SJSA1 (cell line): ENCODE data around the gene CLTB. TPM values are rescaled to one million over a fixed set of nuclear protein-coding genes. Genes with fewer than 3 reads are reported as not detected.

Experiments used
- DNase-seq, 2 experiments: peaks; one replicate each; pipeline ENCODE4 v3.0.0-alpha.2; 2015 to 2020; ENCODE audit warnings: low spot score in 2 of 2, low read depth in 1 of 2
- H3K27ac ChIP-seq: fragments of 250-450 bp; sonication (Bioruptor Pico); 2 replicates; pipeline ENCODE4 v1.5.1; 2020; ENCODE audit warnings: mild to moderate bottlenecking, moderate library complexity
- H3K27me3 ChIP-seq: fragments of 250-450 bp; sonication (Bioruptor Pico); replicated peaks from 2 replicates; pipeline ENCODE4 v1.5.1; 2020; ENCODE audit warnings: mild to moderate bottlenecking, moderate library complexity
- H3K36me3 ChIP-seq: fragments of 250-450 bp; sonication (Bioruptor Pico); 2 replicates; pipeline ENCODE4 v1.5.1; 2020; ENCODE audit warnings: mild to moderate bottlenecking
- H3K4me1 ChIP-seq: fragments of 250-450 bp; sonication (Bioruptor Pico); replicated peaks from 2 replicates; pipeline ENCODE4 v1.6.1; 2021; ENCODE audit warnings: mild to moderate bottlenecking
- H3K4me3 ChIP-seq: fragments of 250-450 bp; sonication (Bioruptor Pico); 2 replicates; pipeline ENCODE4 v1.5.1; 2020; ENCODE audit warnings: mild to moderate bottlenecking
- H3K9me3 ChIP-seq: fragments of 250-450 bp; sonication (Bioruptor Pico); replicated peaks from 2 replicates; pipeline ENCODE4 v1.5.1; 2020; ENCODE audit warnings: mild to moderate bottlenecking
- total RNA-seq: library from RNA; depleted of rRNA; stranded (reverse); fragments of >200 nt; shearing (Covaris generic); gene quantifications from 2 replicates; pipeline ENCODE4 v1.2.3, GENCODE V29; 2014; rRNA removed

The CLTB gene, protein sequence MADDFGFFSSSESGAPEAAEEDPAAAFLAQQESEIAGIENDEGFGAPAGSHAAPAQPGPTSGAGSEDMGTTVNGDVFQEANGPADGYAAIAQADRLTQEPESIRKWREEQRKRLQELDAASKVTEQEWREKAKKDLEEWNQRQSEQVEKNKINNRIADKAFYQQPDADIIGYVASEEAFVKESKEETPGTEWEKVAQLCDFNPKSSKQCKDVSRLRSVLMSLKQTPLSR
- total RNA-seq = 177 and 206 TPM in 2 replicates

DNA sequence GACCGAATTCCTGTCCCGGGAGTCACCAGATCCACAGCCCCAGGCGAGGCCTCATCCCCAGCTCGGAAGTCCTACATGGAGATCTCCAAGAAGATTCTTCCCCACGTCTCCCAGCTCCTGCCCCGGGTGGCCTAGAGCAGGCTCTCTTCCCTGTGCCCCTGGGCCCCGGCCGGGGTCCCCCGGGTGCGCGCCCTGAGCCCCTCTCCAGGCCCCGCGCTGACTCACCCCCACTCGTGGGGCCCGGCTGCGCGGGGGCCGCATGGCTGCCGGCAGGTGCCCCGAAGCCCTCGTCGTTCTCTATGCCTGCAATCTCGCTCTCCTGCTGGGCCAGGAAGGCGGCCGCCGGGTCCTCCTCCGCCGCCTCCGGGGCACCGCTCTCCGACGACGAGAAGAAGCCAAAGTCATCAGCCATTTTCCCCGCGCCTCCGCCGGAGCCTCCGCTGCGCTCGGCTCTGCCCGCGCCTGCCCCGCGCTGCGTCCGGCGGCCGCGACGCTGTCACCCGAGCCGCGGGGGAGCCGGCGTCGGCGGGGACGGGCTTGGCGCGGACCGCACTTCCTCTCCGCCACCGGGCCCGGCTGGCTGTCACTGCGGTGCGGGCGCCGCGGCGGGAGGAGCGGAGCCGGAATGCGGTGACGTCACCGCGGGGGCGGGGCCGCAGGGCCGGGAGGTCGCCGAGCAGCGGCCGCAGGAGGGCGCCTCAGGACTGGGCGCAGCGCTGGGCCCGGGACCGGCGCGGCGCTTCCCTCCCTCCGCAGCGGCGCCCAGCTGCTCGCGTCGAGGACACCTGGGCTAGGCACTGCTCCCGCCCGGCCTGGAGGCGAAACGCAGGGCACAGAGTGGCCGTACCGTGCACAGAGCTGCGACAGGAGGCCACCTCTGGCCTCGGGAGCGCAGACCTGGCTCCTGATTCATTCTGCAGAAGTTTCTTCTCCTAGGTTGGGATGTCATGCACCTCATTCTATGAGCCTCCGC lies at the start of gene CLTB:
TSS of gene CLTB (minus strand) at position 588 of the 973 bp plus-strand sequence. CDS start at position 412, 176 bp downstream.
- H3K27ac ChIP-seq = peak within 1 kb of the TSS; percentile 86
- H3K27me3 ChIP-seq = 0 out of 2 replicates have a peak, but pooled peaks cover 2% of the 10 kb centered on the region
- H3K9me3 ChIP-seq = peaks cover 14% of the 10 kb centered on the region
- H3K4me3 ChIP-seq = peak within 1 kb of the TSS; percentile 98
- H3K4me1 ChIP-seq = peaks cover 24% of the 10 kb centered on the region
- DNase-seq = peak; percentile 90
- H3K36me3 ChIP-seq = peaks cover 13% of the 10 kb centered on the region

DNA sequence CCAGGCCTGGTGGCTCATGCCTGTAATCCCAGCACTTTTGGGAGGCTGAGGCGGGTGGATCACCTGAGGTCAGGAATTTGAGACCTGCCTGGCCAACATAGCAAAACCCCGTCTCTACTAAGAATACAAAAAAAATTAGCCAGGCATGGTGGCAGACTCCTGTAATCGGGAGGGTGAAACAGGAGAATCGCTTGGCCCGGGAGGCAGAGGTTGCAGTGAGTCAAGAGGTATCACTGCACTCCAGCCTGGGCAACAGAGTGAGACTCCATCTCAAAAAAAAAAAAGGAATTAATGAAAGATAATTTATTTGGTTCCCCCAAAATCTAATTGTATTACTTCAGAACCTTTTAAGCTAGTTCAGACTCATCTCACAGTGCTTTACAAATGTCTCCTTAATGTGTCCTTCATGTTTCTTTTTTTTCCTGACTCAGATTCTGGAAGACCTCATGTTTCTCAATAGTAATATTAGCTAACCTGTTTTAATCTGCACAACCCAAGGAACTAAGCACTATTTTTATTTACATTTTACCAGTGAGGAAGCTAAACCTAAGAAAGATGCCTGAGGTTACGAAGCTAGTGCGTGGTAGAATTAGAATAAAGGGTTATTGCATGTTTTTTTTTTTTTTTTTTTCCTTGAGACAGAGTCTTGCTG lies 46.9 kb upstream of the CLTB start:
- Histone ChIP-seq H3K4me1 (peaks cover 33% of the 10 kb centered on the region), H3K27ac (no peak overlapping the region), H3K27me3 (no peaks in the 10 kb centered on the region), H3K4me3 (no peak overlapping the region), H3K36me3 (peaks cover 38% of the 10 kb centered on the region), H3K9me3 (0 out of 2 replicates have a peak, but pooled peaks cover 4% of the 10 kb centered on the region)
- DNase-seq = no peak

- DNase-seq = no peak
- Histone ChIP-seq H3K36me3 (peaks cover 38% of the 10 kb centered on the region), H3K4me3 (no peak overlapping the region), H3K9me3 (0 out of 2 replicates have a peak, but pooled peaks cover 4% of the 10 kb centered on the region), H3K27ac (no peak overlapping the region), H3K4me1 (peaks cover 28% of the 10 kb centered on the region), H3K27me3 (no peaks in the 10 kb centered on the region)
Measured at GRCh38 chr5:176461349-176461748, 45.0 kb upstream of the CLTB start.

DNA sequence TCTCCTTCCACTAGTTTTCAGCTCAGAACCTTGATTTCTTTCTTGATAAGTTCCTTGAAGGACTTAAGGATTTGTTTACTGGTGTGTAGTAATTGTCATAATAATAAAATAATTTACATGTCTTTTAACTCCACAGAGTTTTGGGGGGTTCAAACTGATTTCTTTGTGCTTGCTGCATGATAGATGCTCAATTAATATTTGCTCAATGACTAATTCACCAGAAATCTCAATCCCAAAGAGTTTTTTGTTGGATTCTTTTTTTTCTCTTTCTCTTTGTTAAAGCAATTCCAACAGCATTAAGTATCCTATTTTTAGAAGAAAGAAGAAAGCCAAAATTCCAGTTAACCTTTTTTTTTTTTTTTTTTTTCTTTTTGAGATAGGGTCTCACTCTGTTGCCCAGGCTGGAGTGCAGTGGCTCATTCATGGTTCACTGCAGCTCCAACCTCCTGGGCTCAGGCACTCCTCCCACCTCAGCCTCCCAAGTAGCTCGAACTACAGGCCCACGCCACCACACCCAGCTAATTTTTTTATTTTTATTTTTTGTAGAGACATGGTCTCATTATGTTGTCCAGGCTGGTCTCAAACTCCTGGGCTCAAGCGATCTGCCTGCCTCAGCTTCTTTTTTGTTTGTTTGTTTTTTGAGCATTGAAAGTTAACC lies 42.7 kb upstream of the CLTB start:
- H3K27ac ChIP-seq = 0 out of 2 replicates have a peak overlapping the region, but pooled peaks have one; percentile 9
- DNase-seq = no peak
- H3K36me3 ChIP-seq = peaks cover 37% of the 10 kb centered on the region

DNA sequence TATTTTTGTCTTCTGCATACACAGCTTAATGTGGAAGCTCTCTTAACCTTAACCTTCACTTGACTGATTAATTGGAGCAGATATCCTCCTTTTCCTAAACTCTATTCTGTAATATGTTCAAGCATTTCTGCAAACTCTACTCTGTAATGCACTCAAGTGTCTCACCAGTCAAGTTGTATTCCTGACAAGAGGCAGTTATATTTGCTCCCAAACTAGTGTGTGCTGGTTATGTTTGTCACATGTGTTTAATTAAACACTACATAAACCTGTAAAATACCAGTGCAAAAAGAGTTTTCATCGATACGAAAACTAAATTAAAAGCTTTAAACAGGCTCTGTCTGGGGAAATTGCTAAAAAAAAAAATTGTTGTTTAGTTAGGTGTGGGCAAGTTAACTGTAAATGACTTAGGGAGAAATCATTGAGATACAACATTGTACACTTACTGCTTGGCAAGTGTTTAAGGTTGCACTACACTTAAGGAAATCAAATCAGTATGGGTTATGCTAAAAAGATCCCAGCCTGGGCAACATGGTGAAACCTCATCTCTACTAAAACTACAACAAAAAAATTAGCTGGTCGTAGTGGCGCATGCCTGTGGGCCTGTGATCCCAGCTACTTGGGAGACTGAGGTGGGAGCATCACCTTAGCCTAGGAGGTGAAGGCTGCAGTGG lies 38.5 kb upstream of the CLTB start:
- DNase-seq = no peak
- H3K27ac ChIP-seq = no peak overlapping the region
- no peaks in the 10 kb centered on the region for H3K27me3 ChIP-seq
- H3K36me3 ChIP-seq = peaks cover 48% of the 10 kb centered on the region
- H3K4me1 ChIP-seq = peaks cover 17% of the 10 kb centered on the region
- no peak overlapping the region for H3K4me3 ChIP-seq
- 0 out of 2 replicates have a peak, but pooled peaks cover 4% of the 10 kb centered on the region for H3K9me3 ChIP-seq

More for the DNA sequence above, 42.7 kb upstream of the CLTB start:
- no peaks in the 10 kb centered on the region for H3K27me3 ChIP-seq
- H3K9me3 ChIP-seq = 0 out of 2 replicates have a peak, but pooled peaks cover 4% of the 10 kb centered on the region
- H3K4me1 ChIP-seq = peaks cover 17% of the 10 kb centered on the region
- no peak overlapping the region for H3K4me3 ChIP-seq

- H3K9me3 ChIP-seq = no peaks in the 10 kb centered on the region
Measured at GRCh38 chr5:176450077-176450476, 33.7 kb upstream of the CLTB start.

DNA sequence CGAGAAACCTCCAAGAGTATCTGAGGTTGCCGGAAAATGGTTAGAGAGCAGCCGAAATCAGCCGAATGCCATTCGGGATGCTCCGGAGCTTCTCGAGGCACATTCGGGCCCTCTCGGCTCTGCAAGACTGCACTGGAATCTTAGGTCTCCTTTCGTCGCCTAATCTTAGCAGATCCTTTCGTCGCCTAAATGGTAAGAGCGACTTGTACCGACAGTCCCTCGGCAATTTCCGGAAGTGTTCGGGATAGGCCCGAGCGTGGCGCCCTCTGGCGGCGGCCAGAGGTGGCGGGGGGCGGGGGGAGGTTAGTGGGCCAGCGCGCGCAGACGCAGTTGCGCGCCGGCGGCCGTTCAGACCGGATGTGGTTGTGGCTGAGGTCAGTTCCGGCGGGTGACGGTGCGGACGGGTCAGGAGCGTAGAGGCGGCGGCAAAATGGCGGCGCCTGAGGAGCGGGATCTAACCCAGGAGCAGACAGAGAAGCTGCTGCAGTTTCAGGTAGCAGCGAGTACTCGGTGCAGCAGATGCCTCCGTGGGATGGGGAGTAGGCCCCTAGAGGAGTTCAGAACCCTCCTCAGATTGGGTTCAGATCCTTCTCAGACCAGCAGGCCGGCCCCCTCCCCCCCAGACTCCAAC lies 31.8 kb upstream of the CLTB start, which contains the start of gene FAF2:
TSS of gene FAF2 (plus strand) at position 408 of the 631 bp plus-strand sequence. CDS start at position 431, 23 bp downstream.
- DNase-seq = peak; percentile 98 to 99
- Histone ChIP-seq H3K36me3 (peaks cover 30% of the 10 kb centered on the region), H3K4me3 (peak within 1 kb of the TSS; percentile 59), H3K9me3 (no peaks in the 10 kb centered on the region), H3K27ac (peak within 1 kb of the TSS; percentile 90), H3K4me1 (peaks cover 21% of the 10 kb centered on the region), H3K27me3 (no peaks in the 10 kb centered on the region)

More at GRCh38 chr5:176450077-176450476, 33.7 kb upstream of the CLTB start:
- Histone ChIP-seq H3K36me3 (peaks cover 47% of the 10 kb centered on the region), H3K4me3 (no peak overlapping the region), H3K4me1 (peaks cover 21% of the 10 kb centered on the region), H3K27me3 (no peaks in the 10 kb centered on the region), H3K27ac (no peak overlapping the region)
- no peak for DNase-seq

GRCh38 chr5:176447591-176447977 lies 31.2 kb upstream of the CLTB start:
- H3K27ac ChIP-seq = peak overlapping the region; percentile 49
- peaks cover 21% of the 10 kb centered on the region for H3K4me1 ChIP-seq
- no peaks in the 10 kb centered on the region for H3K9me3 ChIP-seq
- H3K4me3 ChIP-seq = peak overlapping the region; percentile 59
- H3K36me3 ChIP-seq = peaks cover 24% of the 10 kb centered on the region
- DNase-seq = no peak
- no peaks in the 10 kb centered on the region for H3K27me3 ChIP-seq

GRCh38 chr5:176446884-176447590 lies 30.7 kb upstream of the CLTB start:
- Histone ChIP-seq H3K36me3 (peaks cover 19% of the 10 kb centered on the region), H3K9me3 (no peaks in the 10 kb centered on the region), H3K27me3 (no peaks in the 10 kb centered on the region), H3K4me1 (peaks cover 23% of the 10 kb centered on the region), H3K27ac (peak overlapping the region; percentile 49), H3K4me3 (peak overlapping the region; percentile 59)
- no peak for DNase-seq

DNA sequence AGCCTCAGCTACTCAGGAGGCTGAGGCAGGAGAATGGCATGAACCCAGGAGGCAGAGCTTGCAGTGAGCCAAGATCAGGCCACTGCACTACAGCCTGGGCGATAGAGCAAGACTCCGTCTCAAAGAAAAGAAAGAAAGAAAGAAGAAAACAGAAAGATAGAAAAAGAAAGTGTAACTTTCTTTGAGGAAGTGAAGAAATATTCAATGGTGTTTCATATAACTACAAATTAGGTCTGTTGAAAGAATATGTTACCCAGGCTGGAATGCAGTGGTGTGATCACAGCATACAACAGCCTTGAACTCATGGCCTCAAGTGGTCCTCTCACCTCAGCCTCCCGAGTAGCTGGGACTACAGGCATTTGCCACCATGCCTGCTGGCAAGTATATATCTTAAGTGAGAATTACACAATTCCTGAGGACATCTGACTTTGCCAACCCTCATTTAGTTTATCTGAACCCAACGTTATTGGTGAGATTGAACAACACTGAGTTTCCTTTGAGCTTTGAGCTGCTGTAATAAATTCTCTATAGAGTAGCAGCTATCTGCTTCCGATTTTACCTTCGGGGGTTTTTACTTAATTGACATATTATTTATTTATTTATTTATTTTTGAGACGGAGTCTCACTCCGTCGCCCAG lies 29.8 kb upstream of the CLTB start:
- Histone ChIP-seq H3K27me3 (no peaks in the 10 kb centered on the region), H3K9me3 (no peaks in the 10 kb centered on the region), H3K4me3 (no peak overlapping the region), H3K4me1 (peaks cover 32% of the 10 kb centered on the region), H3K27ac (no peak overlapping the region), H3K36me3 (peaks cover 17% of the 10 kb centered on the region)
- no peak for DNase-seq

DNA sequence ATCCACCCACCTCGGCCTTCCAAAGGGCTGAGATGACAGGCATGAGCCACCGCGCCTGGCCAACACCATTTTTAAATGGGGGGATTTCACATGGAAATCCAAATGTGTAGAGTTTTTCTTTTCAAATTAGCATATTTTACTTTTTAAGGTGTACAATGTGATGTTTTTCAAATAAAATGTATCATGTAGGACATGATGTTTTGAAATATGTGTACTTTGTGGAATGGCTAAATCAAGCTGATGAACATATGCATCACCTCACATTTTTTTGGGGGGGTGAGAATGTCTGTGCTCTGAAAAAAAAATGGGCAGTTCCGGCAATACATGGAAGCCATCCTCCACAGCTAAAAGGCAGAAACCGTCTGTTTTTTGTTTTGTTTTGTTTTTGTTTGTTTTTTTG lies 28.4 kb upstream of the CLTB start:
- peaks cover 42% of the 10 kb centered on the region for H3K4me1 ChIP-seq
- no peaks in the 10 kb centered on the region for H3K27me3 ChIP-seq
- DNase-seq = no peak
- H3K9me3 ChIP-seq = no peaks in the 10 kb centered on the region
- no peak overlapping the region for H3K4me3 ChIP-seq
- H3K36me3 ChIP-seq = peaks cover 12% of the 10 kb centered on the region
- no peak overlapping the region for H3K27ac ChIP-seq
